Keratinocyte (primary cell): ENCODE measurements around the gene SLFN14. TPM values are rescaled to one million over a fixed set of nuclear protein-coding genes. Genes with fewer than 3 reads are reported as not detected.
"Not testable (repeated sequence)": the region's sequence is repeated elsewhere in the genome, so short reads cannot be mapped to it uniquely, and the experiment has no call there.

Source experiments
- DNase-seq: peaks from one replicate; pipeline ENCODE4 v3.0.0-alpha.2; 2011; ENCODE audit warnings: low read depth, missing footprints, low spot score
- FAIRE-seq: peaks from 2 replicates; lab custom pipeline; 2011; peaks lifted over from hg19 to GRCh38; lab: Jason Lieb, UNC
- H2AFZ ChIP-seq: 2 replicates; pipeline ENCODE4 v1.6.0; 2012; ENCODE audit warnings: low read length, control low read depth, inconsistent platforms; ENCODE audit not compliant: control insufficient read depth
- H3K27ac ChIP-seq: 2 replicates; pipeline ENCODE4 v1.5.1; 2011; ENCODE audit warnings: low read length; ENCODE audit not compliant: control insufficient read depth, insufficient read depth
- H3K27me3 ChIP-seq: 3 replicates; pipeline ENCODE4 v1.6.0; 2011; ENCODE audit warnings: low read length; ENCODE audit not compliant: control insufficient read depth, insufficient read depth; ENCODE audit errors: extremely low read depth
- H3K36me3 ChIP-seq, 2 experiments: 2 replicates in 1 of 2; 3 replicates in 1 of 2; pipeline ENCODE4 v1.5.1; 2011; ENCODE audit warnings: low read length in 2 of 2, mild to moderate bottlenecking in 1 of 2; ENCODE audit not compliant: control insufficient read depth in 2 of 2, insufficient read depth in 2 of 2; ENCODE audit errors: extremely low read depth in 1 of 2
- H3K4me1 ChIP-seq: 3 replicates; pipeline ENCODE4 v1.5.1; 2011; ENCODE audit warnings: low read length; ENCODE audit not compliant: control insufficient read depth, insufficient read depth; ENCODE audit errors: extremely low read depth
- H3K4me2 ChIP-seq: 3 replicates; pipeline ENCODE4 v1.6.0; 2011; ENCODE audit warnings: low read depth, low read length; ENCODE audit not compliant: control insufficient read depth, insufficient read depth; ENCODE audit errors: extremely low read depth
- H3K4me3 ChIP-seq, 3 experiments: fragments of 200-600 bp in 1 of 3; sonication (generic) in 1 of 3; 2 replicates in 2 of 3; 3 replicates in 1 of 3; pipeline ENCODE4 v1.5.1; 2011 to 2016; ENCODE audit warnings: low read length in 3 of 3, mild to moderate bottlenecking in 3 of 3, control low read depth in 2 of 3, inconsistent platforms in 1 of 3, low read depth in 1 of 3, mixed read lengths in 1 of 3, mixed run types in 1 of 3, moderate library complexity in 1 of 3; ENCODE audit not compliant: control insufficient read depth in 2 of 3, insufficient read depth in 2 of 3; ENCODE audit errors: extremely low read depth in 1 of 3
- H3K79me2 ChIP-seq: 2 replicates; pipeline ENCODE4 v1.6.0; 2012; ENCODE audit warnings: low read length; ENCODE audit not compliant: control insufficient read depth, insufficient read depth
- H3K9ac ChIP-seq: 3 replicates; pipeline ENCODE4 v1.6.0; 2011; ENCODE audit warnings: low read length; ENCODE audit not compliant: control insufficient read depth, insufficient read depth; ENCODE audit errors: extremely low read depth
- H3K9me1 ChIP-seq: 3 replicates; pipeline ENCODE4 v1.6.0; 2011; ENCODE audit warnings: low read length; ENCODE audit not compliant: control insufficient read depth, insufficient read depth; ENCODE audit errors: extremely low read depth
- H3K9me3 ChIP-seq: 2 replicates; pipeline ENCODE4 v1.5.1; 2012; ENCODE audit warnings: low read depth, low read length; ENCODE audit not compliant: control insufficient read depth
- H4K20me1 ChIP-seq: 3 replicates; pipeline ENCODE4 v1.6.0; 2011; ENCODE audit warnings: low read length; ENCODE audit not compliant: control insufficient read depth, insufficient read depth; ENCODE audit errors: extremely low read depth
- CTCF ChIP-seq, 3 experiments: IDR thresholded peaks in 1 of 3; conservative IDR thresholded peaks in 1 of 3; optimal IDR thresholded peaks in 1 of 3; 2 replicates in 2 of 3; 3 replicates in 1 of 3; pipeline versions ENCODE3 to v1.5.1; 2011; ENCODE audit warnings: low read length in 3 of 3, mild to moderate bottlenecking in 3 of 3, moderate library complexity in 2 of 3, control low read depth in 1 of 3, inconsistent platforms in 1 of 3; ENCODE audit not compliant: insufficient read depth in 2 of 3; ENCODE audit errors: extremely low read depth in 1 of 3
- EZH2 ChIP-seq: IDR thresholded peaks from one replicate; pipeline ENCODE4 v1.6.1; 2012; ENCODE audit warnings: inconsistent platforms, mild to moderate bottlenecking, low read length, moderate library complexity
- dilution Hi-C: fragments of 300-500 bp; cut with MboI; formaldehyde crosslinking; loops from one replicate; pipeline ENCODE4 v1.7.0; 2020; ENCODE audit warnings: low sequenced_read_pairs; ENCODE audit not compliant: extremely low pct_ligation_motif_present
- polyA plus RNA-seq, 5 experiments: library from polyadenylated mRNA; depleted of rRNA in 3 of 5; stranded (reverse) in 3 of 5; stranded (forward) in 1 of 5; unstranded in 1 of 5; fragments of >200 nt; gene quantifications; 1 replicate in 1 of 5; 2 replicates in 3 of 5; 3 replicates in 1 of 5; pipeline versions ENCODE4 v1.2.1 to v1.2.3, GENCODE V29; 2011 to 2012; ENCODE audit warnings: missing spikeins in 2 of 5, low read depth in 1 of 5, low replicate concordance in 1 of 5

Gene SLFN14
- polyA plus RNA-seq, 1 donor (not counting 4 experiments of a cell fraction or from before 2014, with no cell fraction given), result not detected

DNA sequence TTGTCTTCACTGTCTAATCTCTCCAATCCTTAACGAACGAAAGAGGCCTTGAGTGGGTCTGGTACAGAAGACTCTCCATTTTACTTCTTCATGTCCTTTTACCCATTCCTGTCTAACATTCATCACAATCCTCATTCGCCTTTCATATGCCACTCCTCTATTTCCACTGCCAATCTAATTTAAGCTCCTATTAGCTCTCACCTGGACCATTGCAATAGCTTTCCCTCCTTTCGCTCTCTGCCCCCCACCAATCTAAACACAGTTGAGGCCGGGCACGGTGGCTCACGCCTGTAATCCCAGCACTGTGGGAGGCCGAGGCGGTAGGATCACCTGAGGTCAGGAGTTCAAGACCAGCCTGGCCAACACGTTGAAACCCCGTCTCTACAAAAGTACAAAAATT is 6.3 kb upstream of the SLFN14 start:
- peak overlapping the region; percentile 37 for H2AFZ ChIP-seq
- no peak for TF ChIP-seq EZH2
- TF ChIP-seq CTCF (optimal IDR thresholded peaks at IDR 0.05 in 1 of 3, IDR thresholded peaks at IDR 0.05 in 1 of 3, conservative IDR thresholded peaks at IDR 0.05 in 1 of 3; ENCODE audit: extremely low read depth in 1 of 3, insufficient read depth in 2 of 3, low read length in 3 of 3), result no peak

DNA sequence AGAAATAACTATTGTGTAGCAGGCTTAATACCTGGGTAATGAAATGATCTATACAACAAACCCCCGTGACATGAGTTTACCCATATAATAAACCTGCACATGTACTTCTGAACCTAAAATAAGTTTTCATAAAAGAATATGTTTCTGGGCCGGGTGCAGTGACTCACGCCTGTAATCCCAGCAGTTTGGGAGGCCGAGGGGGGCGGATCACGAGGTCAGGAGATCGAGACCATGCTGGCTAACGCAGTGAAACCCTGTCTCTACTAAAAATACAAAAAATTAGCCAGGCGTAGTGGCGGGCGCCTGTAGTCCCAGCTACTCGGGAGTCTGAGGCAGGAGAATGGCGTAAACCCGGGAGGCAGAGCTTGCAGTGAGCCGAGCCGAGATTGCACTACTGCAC is 2.6 kb upstream of the SLFN14 start:
- FAIRE-seq, H3K4me3 ChIP-seq, H2AFZ ChIP-seq, H3K4me2 ChIP-seq, H3K9me3 ChIP-seq, H3K79me2 ChIP-seq, H3K4me1 ChIP-seq, H4K20me1 ChIP-seq, H3K9ac ChIP-seq, H3K27me3 ChIP-seq, dilution Hi-C loops, DNase-seq, H3K27ac ChIP-seq, H3K36me3 ChIP-seq, H3K9me1 ChIP-seq: not testable (repeated sequence)

More for the DNA sequence above, 6.3 kb upstream of the SLFN14 start:
- Histone ChIP-seq H3K9me3 (no peaks in the 10 kb centered on the region), H3K9ac (no peak overlapping the region), H3K4me1 (peaks cover 15% of the 10 kb centered on the region), H3K36me3 (no peaks in the 10 kb centered on the region), H3K27me3 (no peaks in the 10 kb centered on the region), H3K79me2 (peaks cover 38% of the 10 kb centered on the region), H4K20me1 (no peaks in the 10 kb centered on the region), H3K4me2 (peak overlapping the region; percentile 70), H3K4me3 (no peak overlapping the region), H3K9me1 (no peaks in the 10 kb centered on the region), H3K27ac (no peak overlapping the region)
- no peak for DNase-seq
- dilution Hi-C loops, result no loop called here
- no peak for FAIRE-seq

- Histone ChIP-seq H3K79me2 (no peaks in the 10 kb centered on the region), H3K9me1 (no peaks in the 10 kb centered on the region), H2AFZ (no peak overlapping the region), H3K4me1 (no peaks in the 10 kb centered on the region), H3K4me3 (no peak overlapping the region), H3K36me3 (no peaks in the 10 kb centered on the region), H3K4me2 (no peak overlapping the region), H3K9ac (no peak overlapping the region), H4K20me1 (no peaks in the 10 kb centered on the region), H3K27ac (no peak overlapping the region), H3K27me3 (no peaks in the 10 kb centered on the region), H3K9me3 (no peaks in the 10 kb centered on the region)
- FAIRE-seq (no peak), DNase-seq (no peak)
- dilution Hi-C loops, result no loop called here
- TF ChIP-seq CTCF (optimal IDR thresholded peaks at IDR 0.05 in 1 of 3, IDR thresholded peaks at IDR 0.05 in 1 of 3, conservative IDR thresholded peaks at IDR 0.05 in 1 of 3; ENCODE audit: extremely low read depth in 1 of 3, insufficient read depth in 2 of 3, low read length in 3 of 3) (no peak), EZH2 (no peak)
Observed at GRCh38 chr17:35559495-35560210, 966 bp downstream of the SLFN14 start.
